NB4 (cell line): Measurements from ENCODE around the gene HDDC2.

Experiments used
- POLR2A ChIP-seq: IDR thresholded peaks from 2 replicates; pipeline ENCODE4 v1.6.1; 2011; ENCODE audit warnings: mild to moderate bottlenecking; ENCODE audit not compliant: insufficient read length; ENCODE audit errors: extremely low read depth
- TF ChIP-seq, protein P1 (sequence below): IDR thresholded peaks from one replicate; pipeline ENCODE4 v1.5.1; 2012; ENCODE audit warnings: low read depth, low read length
- TF ChIP-seq, protein P2 (sequence below): IDR thresholded peaks from 2 replicates; pipeline ENCODE4 v1.6.1; 2011; ENCODE audit warnings: low read depth, low read length

DNA sequence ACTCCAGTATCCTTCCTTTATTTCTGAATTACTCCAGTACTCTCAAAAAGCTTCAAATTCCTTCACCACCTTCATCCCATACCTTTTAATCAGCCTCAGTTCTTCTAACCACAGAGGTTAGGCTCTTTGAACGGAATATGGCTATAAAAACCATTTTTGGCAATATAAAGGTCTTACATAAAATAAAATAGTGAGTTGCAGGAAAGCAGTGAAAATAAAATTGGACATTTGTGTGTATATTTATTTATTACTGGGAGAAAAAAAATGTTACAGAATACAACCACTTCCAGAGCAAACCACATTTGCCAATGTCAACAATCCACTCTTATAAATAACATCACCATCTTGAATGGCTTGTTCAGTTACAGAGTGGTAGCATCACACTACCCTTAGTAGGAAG is 7.7 kb downstream of the HDDC2 start:
- no peak for TF ChIP-seq POLR2A
- TF ChIP-seq, protein P1, sequence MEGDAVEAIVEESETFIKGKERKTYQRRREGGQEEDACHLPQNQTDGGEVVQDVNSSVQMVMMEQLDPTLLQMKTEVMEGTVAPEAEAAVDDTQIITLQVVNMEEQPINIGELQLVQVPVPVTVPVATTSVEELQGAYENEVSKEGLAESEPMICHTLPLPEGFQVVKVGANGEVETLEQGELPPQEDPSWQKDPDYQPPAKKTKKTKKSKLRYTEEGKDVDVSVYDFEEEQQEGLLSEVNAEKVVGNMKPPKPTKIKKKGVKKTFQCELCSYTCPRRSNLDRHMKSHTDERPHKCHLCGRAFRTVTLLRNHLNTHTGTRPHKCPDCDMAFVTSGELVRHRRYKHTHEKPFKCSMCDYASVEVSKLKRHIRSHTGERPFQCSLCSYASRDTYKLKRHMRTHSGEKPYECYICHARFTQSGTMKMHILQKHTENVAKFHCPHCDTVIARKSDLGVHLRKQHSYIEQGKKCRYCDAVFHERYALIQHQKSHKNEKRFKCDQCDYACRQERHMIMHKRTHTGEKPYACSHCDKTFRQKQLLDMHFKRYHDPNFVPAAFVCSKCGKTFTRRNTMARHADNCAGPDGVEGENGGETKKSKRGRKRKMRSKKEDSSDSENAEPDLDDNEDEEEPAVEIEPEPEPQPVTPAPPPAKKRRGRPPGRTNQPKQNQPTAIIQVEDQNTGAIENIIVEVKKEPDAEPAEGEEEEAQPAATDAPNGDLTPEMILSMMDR = no peak
- TF ChIP-seq, protein P2, sequence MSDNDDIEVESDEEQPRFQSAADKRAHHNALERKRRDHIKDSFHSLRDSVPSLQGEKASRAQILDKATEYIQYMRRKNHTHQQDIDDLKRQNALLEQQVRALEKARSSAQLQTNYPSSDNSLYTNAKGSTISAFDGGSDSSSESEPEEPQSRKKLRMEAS = no peak
